DND-41 (cell line): ENCODE measurements around the gene PLA1A.

ENCODE experiments used
- EZH2 ChIP-seq: IDR thresholded peaks from 3 replicates; pipeline ENCODE4 v1.6.1; 2012; ENCODE audit warnings: borderline replicate concordance, low read depth, mild to moderate bottlenecking, moderate library complexity, low read length, inconsistent platforms; ENCODE audit not compliant: severe bottlenecking
- TF ChIP-seq, protein P1 (sequence below): IDR thresholded peaks from 2 replicates; pipeline ENCODE4 v1.5.1; 2012; ENCODE audit warnings: borderline replicate concordance, low read length, moderate library complexity, mild to moderate bottlenecking; ENCODE audit not compliant: poor library complexity, severe bottlenecking; ENCODE audit errors: extremely low read depth

DNA sequence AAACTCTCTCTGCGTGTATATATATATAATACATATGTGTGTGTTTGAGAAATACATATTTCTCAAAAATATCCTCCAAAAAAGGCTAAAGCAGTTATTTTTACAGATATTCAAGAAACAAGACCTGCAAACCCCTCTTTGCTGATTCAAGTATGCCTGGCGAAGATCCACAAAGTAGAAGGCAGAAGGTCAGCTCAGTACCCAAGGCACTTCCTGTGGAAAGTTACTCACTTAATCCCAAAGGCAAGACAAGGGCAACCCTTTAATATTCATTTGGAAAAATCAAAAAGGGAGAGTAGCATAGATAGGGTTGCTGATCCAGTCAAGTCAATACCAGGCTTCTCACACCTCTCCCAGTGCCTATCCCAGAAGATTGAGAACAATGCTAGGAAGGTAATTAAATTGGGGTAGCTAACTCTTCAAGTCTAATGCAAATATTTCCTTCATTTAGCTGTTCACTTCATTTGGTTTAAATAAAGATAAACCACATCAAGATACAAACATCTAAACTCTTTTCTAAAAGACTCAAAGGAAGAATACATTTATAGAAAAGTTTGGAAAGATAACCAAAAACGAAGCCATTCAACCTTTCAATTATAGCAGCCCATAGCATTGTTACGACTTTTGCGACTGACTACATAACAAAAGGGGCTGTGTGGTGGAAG is 72.4 kb downstream of the PLA1A start:
- TF ChIP-seq, protein P1, sequence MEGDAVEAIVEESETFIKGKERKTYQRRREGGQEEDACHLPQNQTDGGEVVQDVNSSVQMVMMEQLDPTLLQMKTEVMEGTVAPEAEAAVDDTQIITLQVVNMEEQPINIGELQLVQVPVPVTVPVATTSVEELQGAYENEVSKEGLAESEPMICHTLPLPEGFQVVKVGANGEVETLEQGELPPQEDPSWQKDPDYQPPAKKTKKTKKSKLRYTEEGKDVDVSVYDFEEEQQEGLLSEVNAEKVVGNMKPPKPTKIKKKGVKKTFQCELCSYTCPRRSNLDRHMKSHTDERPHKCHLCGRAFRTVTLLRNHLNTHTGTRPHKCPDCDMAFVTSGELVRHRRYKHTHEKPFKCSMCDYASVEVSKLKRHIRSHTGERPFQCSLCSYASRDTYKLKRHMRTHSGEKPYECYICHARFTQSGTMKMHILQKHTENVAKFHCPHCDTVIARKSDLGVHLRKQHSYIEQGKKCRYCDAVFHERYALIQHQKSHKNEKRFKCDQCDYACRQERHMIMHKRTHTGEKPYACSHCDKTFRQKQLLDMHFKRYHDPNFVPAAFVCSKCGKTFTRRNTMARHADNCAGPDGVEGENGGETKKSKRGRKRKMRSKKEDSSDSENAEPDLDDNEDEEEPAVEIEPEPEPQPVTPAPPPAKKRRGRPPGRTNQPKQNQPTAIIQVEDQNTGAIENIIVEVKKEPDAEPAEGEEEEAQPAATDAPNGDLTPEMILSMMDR = no peak
- no peak for TF ChIP-seq EZH2
